NCI-H82 treated with DMSO at 0.1 percent for 48 hours (cell line): ENCODE data around the gene MIEN1.
"Not testable (repeated sequence)": the region's sequence is repeated elsewhere in the genome, so short reads cannot be mapped to it uniquely, and the experiment has no call there.

Experiments
- DNase-seq: peaks from one replicate; lab custom pipeline; 2025; ENCODE audit not compliant: unreplicated experiment; lab: John Stamatoyannopoulos, UW

MIEN1 gene, protein sequence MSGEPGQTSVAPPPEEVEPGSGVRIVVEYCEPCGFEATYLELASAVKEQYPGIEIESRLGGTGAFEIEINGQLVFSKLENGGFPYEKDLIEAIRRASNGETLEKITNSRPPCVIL

DNA sequence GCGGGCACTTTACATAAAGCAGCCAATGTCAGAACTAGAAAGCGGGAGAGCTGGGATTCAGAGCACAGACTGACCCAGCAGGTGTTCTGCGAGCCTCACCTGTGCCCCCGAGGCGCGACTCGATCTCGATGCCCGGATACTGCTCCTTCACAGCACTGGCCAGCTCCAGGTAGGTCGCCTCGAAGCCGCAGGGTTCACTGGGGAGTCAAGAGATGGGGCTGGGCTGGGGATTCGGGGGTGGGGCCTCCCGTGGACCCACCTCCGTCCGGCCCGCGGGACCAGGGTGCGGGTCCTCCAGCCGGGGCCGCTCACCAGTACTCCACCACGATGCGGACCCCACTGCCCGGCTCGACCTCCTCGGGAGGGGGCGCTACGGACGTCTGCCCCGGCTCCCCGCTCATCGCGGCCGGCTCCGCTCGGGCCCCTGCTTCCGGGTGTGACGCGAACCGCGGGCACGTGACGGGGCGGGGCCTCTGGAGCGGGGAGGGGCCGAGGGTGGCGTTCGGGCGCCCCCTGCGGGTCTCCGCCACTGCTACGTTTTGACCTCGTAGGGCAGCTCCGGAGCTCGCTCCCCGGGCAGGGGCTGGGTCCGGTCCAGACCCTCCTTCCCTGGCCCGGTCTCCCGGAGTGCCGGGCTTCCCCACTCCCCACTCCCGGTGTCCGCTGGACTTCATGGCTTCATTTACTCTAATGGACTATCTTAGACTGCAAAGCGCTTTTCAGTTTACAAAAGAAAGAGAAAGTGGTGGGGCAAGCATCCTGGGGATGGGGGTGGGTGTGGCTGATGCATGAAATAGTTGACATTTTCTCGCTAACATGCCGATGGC lies at the start of gene MIEN1:
MIEN1 (minus strand) TSS at position 438 of the 827 bp plus-strand sequence; CDS start at position 401, 37 bp downstream.
- DNase-seq: peak; percentile 50

DNA sequence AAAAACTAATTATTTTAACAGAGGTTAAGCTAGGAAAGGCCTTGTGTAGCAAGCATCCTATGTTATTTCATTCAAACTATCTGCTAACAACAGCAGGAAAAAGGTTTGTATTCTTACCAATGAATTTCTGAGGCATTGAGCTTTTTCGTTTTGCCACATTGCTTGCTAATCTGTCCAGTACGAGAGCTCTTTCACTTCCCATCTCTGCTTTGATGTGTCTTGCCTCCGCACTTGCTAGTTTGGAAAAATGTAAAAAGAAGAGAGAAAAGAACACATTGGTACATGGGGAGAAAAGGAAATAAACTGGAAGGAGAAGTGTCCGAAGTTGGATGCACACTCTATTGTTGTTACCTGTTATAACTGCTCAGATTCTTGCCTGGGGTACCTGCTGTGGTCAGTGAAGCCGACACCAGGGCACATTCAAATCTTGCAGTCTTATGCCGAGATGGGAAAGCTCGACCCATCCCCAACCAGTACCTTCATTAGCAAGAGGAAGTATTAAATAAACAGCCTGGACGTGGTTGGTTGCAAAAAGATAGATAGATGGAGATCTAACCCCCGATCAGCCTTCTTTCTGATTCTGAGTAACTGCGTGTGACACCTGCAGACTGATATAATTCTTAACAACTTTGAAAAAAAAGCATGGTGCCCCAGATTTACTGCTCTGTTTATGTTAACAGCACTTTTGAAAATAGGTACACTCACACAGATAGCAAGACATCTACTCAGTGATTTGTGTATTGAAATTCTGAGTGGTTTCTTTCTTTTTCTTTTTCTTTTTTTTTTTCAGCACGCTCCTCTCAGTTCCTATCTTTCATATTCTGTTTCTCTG lies 47.4 kb upstream of the MIEN1 start:
- DNase-seq: no peak

DNA sequence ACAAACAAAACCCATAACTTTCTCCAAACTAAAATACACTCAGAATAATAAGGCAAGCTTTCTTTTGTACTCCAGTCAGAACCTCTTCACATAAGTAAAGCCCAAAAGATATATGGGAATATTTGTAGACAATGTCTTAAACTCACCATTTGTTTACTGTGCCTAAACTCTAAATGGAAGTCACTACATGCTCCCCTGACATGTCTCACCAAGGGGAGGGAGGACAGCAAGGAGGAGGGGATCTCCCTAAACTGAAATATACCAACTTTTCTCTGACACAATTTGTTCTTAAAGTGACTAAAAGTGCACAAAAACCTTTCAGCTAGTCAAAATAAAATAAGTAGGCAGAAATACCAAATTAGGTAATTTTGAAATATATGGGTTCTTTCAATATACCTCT lies 45.9 kb upstream of the MIEN1 start:
- DNase-seq: no peak

DNA sequence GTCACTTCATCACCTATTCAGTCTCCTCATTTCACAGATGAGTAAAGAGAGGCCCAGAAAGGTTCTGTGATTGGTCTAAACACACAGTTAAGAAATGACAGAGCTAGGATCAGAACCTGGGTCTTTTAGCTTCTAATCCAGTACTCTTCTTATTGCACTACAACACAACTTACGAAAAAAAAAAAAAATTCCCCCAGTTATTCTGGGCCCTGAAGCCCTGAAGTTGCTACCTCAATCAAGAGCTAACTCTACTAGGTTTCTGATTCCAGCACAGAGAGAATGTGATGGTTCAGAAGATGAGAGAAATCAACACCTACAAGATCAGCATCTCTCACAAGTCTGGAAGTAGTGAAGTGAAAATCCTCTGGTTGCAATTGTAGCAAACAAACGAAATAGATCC lies 44.7 kb upstream of the MIEN1 start:
- no peak for DNase-seq

DNA sequence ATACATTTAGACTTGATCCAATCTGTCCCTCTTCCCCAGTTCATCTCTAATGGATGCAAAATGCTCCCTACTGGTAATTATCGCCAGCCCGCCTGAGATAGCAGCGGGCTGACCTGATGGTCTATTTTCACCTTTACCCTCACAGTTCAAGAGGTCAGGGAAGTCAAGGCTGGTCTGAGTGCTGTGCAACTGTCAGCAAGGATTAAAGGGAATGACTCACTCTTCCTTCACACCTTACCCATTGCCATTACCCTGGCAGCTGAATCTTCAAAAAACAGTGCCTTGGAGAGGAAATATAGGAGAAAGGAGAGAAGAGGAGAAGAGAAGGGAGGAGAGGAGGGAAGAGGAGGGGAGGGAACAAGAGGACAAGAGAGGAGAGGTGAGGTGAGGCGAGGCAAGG lies 43.7 kb upstream of the MIEN1 start:
- no peak for DNase-seq

DNA sequence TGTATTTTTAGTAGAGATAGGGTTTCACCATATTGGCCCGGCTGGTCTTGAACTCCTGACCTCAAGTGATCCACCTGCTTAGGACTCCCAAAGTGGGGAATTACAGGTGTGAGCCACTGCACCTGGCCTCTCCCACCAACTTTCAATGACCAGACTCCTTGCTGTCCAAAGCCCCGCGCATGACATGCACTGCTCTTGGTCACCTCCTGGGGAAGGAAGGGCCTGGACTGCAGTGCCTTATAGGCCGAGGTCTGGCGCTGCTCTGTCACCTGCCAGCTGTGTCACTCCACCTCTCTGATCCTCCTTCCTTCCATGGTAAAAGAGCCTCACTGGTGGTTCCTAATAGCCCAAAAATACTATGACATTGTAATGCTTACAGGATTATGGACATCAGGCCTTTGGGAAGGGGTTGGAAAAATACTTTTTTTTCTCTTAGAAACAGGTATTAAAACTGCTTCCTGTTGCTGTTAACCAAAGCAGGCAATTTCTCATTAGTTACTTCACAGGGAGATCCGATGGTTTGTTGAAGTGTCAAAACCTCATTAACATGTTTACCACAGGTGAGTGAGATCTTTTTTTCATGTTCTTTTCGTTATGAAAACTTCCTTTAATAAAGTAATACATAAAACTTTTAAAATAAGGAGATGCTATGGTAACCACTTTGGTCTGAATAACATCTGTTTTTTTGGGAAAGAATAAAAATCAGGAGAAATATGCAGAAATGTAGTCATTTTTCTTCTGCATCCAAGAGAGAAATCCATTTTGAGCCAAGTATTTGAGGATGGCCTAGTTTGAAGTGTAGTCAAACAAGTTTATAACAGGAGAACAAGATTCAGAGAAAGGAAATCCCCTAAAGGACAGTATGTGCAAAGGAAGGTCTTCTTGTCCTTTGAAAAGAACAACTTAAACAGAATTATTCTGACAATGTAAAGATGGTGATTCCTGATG lies 42.9 kb upstream of the MIEN1 start:
- DNase-seq: no peak

DNA sequence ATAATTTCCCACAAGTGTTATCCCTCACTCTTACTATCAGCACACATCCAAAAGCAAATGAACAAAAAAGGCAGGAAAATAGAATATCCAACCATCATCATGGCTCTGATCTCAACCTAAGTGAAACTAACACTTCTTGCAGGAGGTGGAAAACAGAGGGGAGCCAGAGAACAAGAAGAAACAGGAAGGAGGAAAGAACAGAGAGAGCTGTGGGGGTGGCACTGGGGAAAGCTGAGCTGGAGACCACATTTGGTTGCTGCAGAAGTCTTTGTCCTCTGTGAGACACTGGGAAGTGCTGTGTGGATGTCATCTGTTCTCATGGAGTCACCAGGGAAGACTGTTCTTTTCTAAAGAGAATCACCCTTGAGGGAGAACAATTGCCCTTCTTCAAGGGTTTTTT lies 42.1 kb upstream of the MIEN1 start:
- no peak for DNase-seq

DNA sequence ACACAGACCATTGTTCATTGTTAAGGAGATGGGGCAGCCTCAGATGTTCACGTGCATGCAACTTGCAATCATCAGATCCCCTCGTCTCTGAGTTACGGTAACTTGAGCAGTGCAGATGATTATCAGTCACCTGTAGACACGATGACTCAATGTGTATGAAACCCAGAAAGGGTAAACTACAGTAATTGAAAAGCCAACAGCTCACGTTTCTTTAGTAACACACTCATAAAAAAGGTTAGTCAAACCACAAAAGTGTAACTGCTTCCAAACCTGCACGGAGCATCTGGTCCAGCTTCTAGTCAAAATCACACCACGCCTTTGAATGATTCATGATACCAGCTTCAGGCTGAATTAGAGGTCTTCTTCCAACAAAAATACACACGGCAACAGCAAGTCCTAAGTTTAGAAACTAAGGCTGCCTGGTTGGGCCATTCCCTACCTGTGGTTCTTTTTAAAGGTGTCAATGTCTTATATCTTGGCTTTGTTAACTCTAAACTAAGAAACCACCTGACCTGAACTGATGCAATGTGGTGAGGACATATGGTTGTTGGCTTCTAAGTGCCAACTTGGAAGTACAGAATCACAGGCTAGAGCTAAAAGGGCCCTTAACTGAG lies 39.7 kb upstream of the MIEN1 start:
- no peak for DNase-seq

DNA sequence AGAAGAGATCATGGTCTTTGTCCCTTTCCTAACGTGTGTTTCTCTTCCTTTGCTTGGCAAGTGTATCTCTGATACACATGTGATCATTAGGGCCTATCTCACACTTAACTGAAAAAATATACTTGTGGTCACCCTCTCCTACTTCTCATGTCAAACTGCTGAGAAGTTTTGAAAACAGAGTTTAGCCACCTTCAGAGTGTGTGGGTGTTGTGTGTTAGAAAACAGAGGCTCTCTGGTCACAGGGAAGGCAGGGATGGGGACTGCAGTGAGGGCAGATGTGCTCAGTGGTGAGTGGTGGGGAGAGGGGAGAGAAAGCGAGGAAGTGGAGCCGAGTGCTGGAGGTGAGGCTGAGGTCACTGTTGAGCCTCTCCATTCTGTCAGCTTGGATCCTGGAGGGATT lies 36.8 kb upstream of the MIEN1 start:
- no peak for DNase-seq

DNA sequence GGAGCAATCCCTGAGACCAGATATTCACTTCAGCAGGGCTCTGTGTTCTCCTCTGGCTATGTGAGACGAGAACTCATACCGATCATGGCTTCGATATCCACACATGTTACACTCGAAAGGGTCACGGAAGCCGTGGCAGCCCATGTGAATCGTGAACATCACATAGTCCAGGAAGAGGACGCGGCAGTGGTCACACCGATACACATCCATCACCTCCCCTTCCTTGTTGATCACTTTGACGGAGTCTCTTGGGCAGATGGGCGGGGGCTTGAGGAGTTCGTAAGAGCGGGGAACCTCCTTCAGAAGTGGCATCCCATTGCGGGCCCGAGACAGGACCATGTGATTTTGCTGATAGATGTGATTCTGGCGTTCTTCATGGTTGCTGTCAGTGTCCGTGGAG lies 35.4 kb upstream of the MIEN1 start:
- no peak for DNase-seq

DNA sequence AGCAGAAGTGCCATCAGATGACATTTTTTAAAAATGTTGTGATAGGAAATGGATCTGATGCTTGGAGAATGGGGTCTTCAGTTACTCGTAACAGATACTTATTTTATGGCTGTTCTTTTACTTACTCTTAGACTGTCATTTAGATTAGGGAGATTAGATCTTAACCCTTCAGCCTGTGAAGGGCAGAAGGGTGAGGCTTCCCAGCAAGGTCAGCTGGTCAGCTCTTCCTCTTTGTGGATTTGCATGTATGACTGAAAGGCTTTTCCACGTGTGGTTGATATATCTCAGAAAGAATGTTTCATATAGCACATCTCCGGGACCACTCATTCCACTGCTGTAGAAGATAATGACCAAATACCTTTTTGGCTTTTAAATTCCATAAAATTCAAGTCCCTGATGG lies 34.8 kb upstream of the MIEN1 start:
- DNase-seq: no peak

DNA sequence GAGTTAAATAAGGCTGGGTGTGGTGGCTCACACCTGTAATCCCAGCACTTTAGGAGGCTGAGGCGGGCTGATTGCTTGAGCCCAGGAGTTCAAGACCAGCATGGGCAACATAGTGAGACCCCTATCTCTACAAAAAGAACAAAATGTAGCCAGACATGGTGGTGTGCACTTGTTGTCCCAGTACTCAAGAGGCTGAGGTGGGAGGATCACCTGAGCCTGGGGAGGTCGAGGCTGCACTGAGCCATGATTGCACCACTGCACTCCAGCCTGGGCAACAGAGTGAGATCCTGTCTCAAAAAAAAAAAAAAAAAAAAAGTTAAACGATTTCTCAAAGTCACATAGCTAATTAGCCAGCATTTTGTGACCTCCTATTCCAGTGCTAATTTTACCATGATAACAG lies 33.8 kb upstream of the MIEN1 start:
- not testable (repeated sequence) for DNase-seq

DNA sequence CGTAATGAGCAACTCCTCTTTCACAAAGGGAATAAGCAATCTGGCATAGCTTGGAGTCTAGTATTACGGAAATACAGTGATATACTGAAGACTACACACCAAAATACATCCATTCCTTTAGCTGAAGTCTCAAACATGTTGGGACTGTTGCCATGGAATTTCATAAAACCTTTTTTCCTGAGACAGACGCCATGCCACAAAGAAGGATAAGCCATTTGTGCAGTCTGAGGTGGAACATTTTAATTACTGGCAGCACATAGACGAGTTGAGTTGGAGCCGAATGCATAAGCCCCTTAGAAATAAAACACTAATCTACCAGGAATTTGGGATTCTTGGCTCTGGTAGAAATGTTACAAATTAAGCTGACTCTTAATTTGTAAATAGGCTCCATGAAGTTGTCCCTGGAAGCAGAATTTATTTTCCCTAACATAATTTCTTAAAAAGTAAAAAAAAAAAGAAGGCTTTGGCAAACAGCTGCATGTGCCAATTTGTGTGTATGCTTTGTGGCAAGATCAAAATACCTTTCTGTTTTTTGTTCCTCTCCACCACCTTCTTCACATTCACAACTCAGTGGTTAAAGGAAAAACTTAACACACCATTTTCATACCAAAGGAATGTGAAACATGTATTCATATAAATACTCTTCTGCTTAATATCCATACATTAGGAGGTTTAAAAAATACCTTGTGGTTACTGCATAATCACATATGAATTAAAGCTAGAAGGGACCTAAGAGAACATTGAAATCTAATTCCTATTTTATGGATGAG lies 32.9 kb upstream of the MIEN1 start:
- DNase-seq: no peak

DNA sequence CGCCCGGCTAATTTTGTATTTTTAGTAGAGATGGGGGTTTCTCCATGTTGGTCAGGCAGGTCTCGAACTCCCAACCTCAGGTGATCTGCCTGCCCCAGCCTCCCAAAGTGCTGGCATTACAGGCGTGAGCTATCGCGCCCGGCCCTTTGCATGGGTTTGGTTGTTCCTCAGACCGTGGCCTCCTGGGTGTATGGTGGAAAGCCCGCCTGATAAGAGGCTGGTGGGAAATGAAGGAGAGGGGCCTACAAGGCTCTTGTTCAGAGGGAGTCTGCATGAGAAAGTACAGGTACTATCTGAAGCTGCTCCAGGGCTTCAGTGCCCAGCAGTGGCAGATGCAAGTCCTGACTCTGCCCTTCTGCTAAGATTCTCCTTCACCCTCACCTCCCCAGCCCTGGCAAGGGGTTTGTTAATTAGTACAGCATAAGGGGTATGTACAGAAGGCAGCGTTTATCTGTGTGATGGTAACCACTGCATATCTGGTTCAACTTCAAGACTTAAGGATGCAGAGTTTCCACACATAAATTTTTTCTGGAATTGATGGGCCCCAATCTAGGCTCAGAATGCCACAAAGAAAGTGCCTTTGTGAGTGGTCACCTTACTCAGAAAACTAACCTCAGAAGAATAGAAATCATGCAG lies 31.6 kb upstream of the MIEN1 start:
- DNase-seq: no peak

DNA sequence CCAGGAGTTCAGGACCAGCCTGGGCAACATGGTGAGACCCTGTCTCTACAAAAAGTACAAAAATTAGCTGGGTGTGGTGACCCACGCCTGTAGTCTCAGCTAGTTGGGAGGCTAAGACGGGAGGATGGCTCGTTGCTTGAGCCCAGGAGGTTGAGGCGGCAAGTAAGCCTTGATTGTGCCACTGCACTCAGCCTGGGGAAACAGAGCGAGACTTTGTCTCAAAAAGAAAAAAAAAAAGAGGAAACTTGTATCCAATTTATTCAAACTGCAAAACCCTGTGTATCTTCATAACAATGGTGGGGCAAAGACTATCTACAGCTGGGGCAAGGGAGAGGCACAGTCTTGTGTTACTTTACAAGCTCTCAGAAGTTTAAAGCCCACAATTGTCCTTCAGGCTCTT lies 28.9 kb upstream of the MIEN1 start:
- DNase-seq: no peak

DNA sequence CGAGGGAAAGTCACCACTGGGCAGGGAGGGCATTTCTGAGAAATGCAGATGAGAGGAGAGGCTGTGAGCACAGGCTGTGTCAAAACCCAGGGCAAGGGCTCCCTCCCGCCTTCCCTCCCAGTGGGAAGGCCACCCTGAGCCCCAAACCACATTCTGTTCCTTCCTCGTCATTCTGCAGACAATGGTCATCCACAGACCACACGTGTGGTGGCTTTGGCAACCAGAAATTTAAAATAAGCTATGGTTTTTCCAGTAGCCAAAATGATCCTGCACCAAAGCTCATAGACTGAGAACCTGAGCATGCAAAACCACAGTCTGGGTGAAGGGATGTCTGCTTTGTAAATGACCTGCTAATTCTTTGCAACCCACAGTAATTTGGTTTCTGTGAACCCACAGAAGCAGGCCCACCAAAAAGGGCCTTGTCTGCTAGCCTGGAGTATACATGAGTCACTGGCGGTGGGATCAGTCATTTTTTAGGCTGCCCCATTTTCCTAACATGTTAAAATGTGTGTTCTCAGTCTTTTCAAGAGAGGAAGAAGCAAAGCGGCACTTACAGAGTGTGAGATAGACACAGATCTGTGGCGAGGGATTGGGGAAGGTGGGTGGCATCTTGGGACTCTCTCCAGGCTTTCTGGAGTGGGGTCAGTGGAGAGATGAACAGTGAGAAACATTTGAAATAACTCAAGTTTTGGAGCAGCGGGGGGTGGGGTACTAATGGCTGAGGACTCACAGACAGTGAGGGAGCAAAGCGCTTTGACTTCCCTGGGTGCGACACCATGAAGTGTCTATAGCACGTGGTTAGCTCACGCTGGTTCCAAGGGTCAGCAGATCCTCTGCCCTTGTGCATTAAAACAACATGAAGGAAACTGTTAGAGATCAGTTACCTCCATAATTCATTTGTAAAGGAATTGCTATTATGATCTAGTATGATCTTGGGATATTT lies 27.9 kb upstream of the MIEN1 start:
- no peak for DNase-seq

DNA sequence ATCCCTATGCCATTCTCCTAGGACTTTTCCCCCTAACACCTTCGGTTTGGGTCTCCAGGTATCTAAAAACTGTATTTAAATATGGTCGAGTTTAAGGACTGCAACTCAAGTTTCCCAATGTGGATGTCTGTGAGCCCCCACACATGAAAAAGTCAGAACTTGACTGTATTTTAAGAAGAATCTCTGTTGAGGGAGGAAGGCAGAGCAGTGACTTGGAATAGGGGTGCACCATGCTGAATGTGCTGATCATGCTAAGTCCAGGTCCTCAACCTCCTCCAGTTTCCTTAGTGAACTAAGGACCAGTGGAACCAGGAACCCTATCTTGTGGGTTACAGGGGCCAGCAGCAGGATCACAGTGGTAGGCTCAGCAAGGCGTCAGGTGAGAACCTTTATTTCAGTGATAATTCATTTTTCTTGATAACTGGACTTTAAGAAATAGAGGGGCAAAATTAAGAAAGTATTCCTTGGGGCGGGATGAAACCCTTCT lies 26.9 kb upstream of the MIEN1 start:
- DNase-seq: no peak
